Measurements from ENCODE around the gene RASAL1.
"Not testable (repeated sequence)": the region's sequence is repeated elsewhere in the genome, so short reads cannot be mapped to it uniquely, and the experiment has no call there.

Gene RASAL1

GRCh38 chr12:113161415-113162016 lies 26.0 kb upstream of the RASAL1 start:
- DNase-seq (ENCODE audit: low spot score) = no peak

- no peak for DNase-seq (ENCODE audit: low spot score)
These were observed 24.4 kb upstream of the RASAL1 start for GRCh38 chr12:113159937-113160336.

GRCh38 chr12:113158439-113159203 lies 23.1 kb upstream of the RASAL1 start:
- DNase-seq (ENCODE audit: low spot score) = no peak

- no peak for DNase-seq (ENCODE audit: low spot score)
These were observed 21.8 kb upstream of the RASAL1 start for GRCh38 chr12:113157218-113157859.

GRCh38 chr12:113155646-113156045 lies 20.1 kb upstream of the RASAL1 start:
- DNase-seq (ENCODE audit: low spot score) = no peak

GRCh38 chr12:113155060-113155459 lies 19.5 kb upstream of the RASAL1 start:
- no peak for DNase-seq (ENCODE audit: low spot score)

GRCh38 chr12:113154351-113154973 lies 18.9 kb upstream of the RASAL1 start:
- no peak for DNase-seq (ENCODE audit: low spot score)

GRCh38 chr12:113152835-113153814 lies 17.6 kb upstream of the RASAL1 start:
- peak; percentile 71 for DNase-seq (ENCODE audit: low spot score)

- no peak for DNase-seq (ENCODE audit: low spot score)
These were observed 16.8 kb upstream of the RASAL1 start for GRCh38 chr12:113152196-113152834.

GRCh38 chr12:113151655-113152054 lies 16.1 kb upstream of the RASAL1 start:
- DNase-seq (ENCODE audit: low spot score) = no peak

GRCh38 chr12:113149361-113150150 lies 14.0 kb upstream of the RASAL1 start, which contains the start of gene CFAP73:
CFAP73 (plus strand) TSS chr12:113149724; CDS start chr12:113149858, 134 bp downstream.
- peak; percentile 36 for DNase-seq (ENCODE audit: low spot score)

GRCh38 chr12:113146999-113147398 lies 11.4 kb upstream of the RASAL1 start:
- DNase-seq (ENCODE audit: low spot score) = no peak

- DNase-seq (ENCODE audit: low spot score) = no peak
These were observed 10.4 kb upstream of the RASAL1 start for GRCh38 chr12:113145720-113146551.

GRCh38 chr12:113144806-113145205 lies 9.2 kb upstream of the RASAL1 start:
- DNase-seq (ENCODE audit: low spot score) = no peak

- no peak for DNase-seq (ENCODE audit: low spot score)
These were observed 8.4 kb upstream of the RASAL1 start for GRCh38 chr12:113143959-113144358.

GRCh38 chr12:113142886-113143332 lies 7.3 kb upstream of the RASAL1 start:
- peak; percentile 48 for DNase-seq (ENCODE audit: low spot score)

- peak; percentile 96 for DNase-seq (ENCODE audit: low spot score)
These were observed 6.8 kb upstream of the RASAL1 start for GRCh38 chr12:113142173-113142885.

- DNase-seq (ENCODE audit: low spot score) = not testable (repeated sequence)
These were observed 6.2 kb upstream of the RASAL1 start for GRCh38 chr12:113141716-113142115.

Measured in pons (tissue), 1 donor.